ENCODE data around the gene PTGS2. TPM values are rescaled to one million over a fixed set of nuclear protein-coding genes. Genes with fewer than 3 reads are reported as not detected.

The PTGS2 gene
- total and polyA plus RNA-seq, 2 donors (not counting 1 experiment from before 2014, with no cell fraction given): 3.1 to 3.3 TPM

DNA sequence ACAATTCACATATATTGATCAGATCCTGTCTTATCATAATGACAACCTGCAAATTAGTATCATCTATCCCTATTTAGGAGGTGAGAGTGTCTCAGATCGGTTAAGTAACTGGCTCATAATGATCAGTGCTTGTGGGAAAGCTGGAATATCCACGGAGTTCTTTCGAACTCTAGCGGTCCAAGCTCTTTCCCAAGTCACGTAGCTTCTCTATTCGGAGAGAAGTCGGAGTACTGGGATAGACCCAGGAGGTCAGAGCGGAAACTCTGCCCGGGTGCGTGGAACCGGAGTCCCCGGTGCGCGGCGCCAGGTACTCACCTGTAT, 339 bp downstream of the PTGS2 start:
- Histone ChIP-seq H3K4me2 (ENCODE audit: extremely low read depth, insufficient read depth, low read length) (peak overlapping the region; percentile 98), H3K4me3 (replicated peaks in 1 of 4; ENCODE audit: control extremely low read depth in 1 of 4, insufficient read depth in 1 of 4, low read depth in 3 of 4, low read length in 4 of 4) (peak overlapping the region; percentile 78 to 92 (median 88)), H3K9me3 (ENCODE audit: control insufficient read depth, insufficient read depth, low read depth, low read length) (no peaks in the 10 kb centered on the region), H3K79me2 (ENCODE audit: control insufficient read depth, insufficient read depth, low read length) (no peaks in the 10 kb centered on the region), H2AFZ (ENCODE audit: low read length) (peak overlapping the region; percentile 27), H3K4me1 (ENCODE audit: control insufficient read depth, extremely low read depth, insufficient read depth, low read length) (peaks cover 3% of the 10 kb centered on the region), H3K27ac (ENCODE audit: insufficient read depth, low read length) (peak overlapping the region; percentile 95), H3K36me3 (ENCODE audit: control insufficient read depth, insufficient read depth, low read length) (no peaks in the 10 kb centered on the region), H3K27me3 (ENCODE audit: control insufficient read depth, insufficient read depth, low read length) (no peaks in the 10 kb centered on the region), H3K9ac (ENCODE audit: insufficient read depth, low read length) (peak overlapping the region; percentile 86), H4K20me1 (ENCODE audit: control insufficient read depth, extremely low read depth, insufficient read depth, low read length) (no peaks in the 10 kb centered on the region)
- TF ChIP-seq, protein P1, sequence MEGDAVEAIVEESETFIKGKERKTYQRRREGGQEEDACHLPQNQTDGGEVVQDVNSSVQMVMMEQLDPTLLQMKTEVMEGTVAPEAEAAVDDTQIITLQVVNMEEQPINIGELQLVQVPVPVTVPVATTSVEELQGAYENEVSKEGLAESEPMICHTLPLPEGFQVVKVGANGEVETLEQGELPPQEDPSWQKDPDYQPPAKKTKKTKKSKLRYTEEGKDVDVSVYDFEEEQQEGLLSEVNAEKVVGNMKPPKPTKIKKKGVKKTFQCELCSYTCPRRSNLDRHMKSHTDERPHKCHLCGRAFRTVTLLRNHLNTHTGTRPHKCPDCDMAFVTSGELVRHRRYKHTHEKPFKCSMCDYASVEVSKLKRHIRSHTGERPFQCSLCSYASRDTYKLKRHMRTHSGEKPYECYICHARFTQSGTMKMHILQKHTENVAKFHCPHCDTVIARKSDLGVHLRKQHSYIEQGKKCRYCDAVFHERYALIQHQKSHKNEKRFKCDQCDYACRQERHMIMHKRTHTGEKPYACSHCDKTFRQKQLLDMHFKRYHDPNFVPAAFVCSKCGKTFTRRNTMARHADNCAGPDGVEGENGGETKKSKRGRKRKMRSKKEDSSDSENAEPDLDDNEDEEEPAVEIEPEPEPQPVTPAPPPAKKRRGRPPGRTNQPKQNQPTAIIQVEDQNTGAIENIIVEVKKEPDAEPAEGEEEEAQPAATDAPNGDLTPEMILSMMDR (conservative IDR thresholded peaks at IDR 0.05 in 1 of 2, IDR thresholded peaks at IDR 0.05 in 1 of 2; ENCODE audit: low read depth in 1 of 2, low read length in 2 of 2): no peak
- TF ChIP-seq EZH2 (IDR thresholded peaks at IDR 0.05; ENCODE audit: low read length, missing control alignments): no peak
- no peak for DNase-seq (ENCODE audit: low read depth in 2 of 2)

DNA sequence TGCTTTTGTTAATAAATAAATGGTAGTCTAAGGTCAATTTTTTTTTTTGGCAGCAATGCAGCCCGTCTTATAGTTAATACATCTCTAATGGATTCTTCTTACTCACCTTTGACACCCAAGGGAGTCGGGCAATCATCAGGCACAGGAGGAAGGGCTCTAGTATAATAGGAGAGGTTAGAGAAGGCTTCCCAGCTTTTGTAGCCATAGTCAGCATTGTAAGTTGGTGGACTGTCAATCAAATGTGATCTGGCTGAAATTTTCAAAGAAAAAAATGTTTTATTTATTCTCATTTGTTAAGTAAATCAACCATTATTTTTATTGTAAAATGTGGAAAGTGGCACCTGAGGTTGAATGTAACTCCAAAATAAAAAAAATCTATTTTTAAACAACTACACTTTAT, 2.1 kb downstream of the PTGS2 start:
- H3K79me2 ChIP-seq (ENCODE audit: control insufficient read depth, insufficient read depth, low read length): no peaks in the 10 kb centered on the region
- H3K4me2 ChIP-seq (ENCODE audit: extremely low read depth, insufficient read depth, low read length): no peak overlapping the region
- H2AFZ ChIP-seq (ENCODE audit: low read length): no peak overlapping the region
- no peak overlapping the region for H3K4me3 ChIP-seq (replicated peaks in 1 of 4; ENCODE audit: control extremely low read depth in 1 of 4, insufficient read depth in 1 of 4, low read depth in 3 of 4, low read length in 4 of 4)
- no peaks in the 10 kb centered on the region for H4K20me1 ChIP-seq (ENCODE audit: control insufficient read depth, extremely low read depth, insufficient read depth, low read length)
- H3K36me3 ChIP-seq (ENCODE audit: control insufficient read depth, insufficient read depth, low read length): no peaks in the 10 kb centered on the region
- no peak overlapping the region for H3K9ac ChIP-seq (ENCODE audit: insufficient read depth, low read length)
- H3K27ac ChIP-seq (ENCODE audit: insufficient read depth, low read length): no peak overlapping the region
- H3K27me3 ChIP-seq (ENCODE audit: control insufficient read depth, insufficient read depth, low read length): no peaks in the 10 kb centered on the region
- DNase-seq (ENCODE audit: low read depth in 2 of 2): no peak
- TF ChIP-seq, protein P1 (conservative IDR thresholded peaks at IDR 0.05 in 1 of 2, IDR thresholded peaks at IDR 0.05 in 1 of 2; ENCODE audit: low read depth in 1 of 2, low read length in 2 of 2): no peak
- no peak for TF ChIP-seq EZH2 (IDR thresholded peaks at IDR 0.05; ENCODE audit: low read length, missing control alignments)
- no peaks in the 10 kb centered on the region for H3K9me3 ChIP-seq (ENCODE audit: control insufficient read depth, insufficient read depth, low read depth, low read length)
- peaks cover 3% of the 10 kb centered on the region for H3K4me1 ChIP-seq (ENCODE audit: control insufficient read depth, extremely low read depth, insufficient read depth, low read length)

DNA sequence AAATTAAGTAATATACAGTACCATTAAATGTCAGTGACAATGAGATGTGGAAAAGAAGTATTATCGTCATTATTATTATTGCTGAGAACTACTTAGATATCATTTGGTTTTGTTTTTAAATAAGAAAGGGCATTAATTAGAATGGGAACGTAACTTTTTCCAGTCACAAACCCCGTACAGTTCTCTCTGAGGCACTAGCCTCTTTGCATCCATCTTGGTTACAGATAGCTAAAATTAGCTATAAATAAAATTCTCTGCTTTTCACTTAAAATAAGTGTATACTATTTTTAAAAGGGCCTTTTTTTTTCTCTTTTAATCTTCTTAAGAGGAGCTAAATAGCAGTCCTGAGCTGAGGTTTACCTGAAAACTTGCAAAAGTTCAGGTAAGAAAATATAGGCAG, 7.6 kb downstream of the PTGS2 start:
- Histone ChIP-seq H3K9ac (ENCODE audit: insufficient read depth, low read length) (no peak overlapping the region), H3K4me3 (replicated peaks in 1 of 4; ENCODE audit: control extremely low read depth in 1 of 4, insufficient read depth in 1 of 4, low read depth in 3 of 4, low read length in 4 of 4) (no peak overlapping the region), H3K27me3 (ENCODE audit: control insufficient read depth, insufficient read depth, low read length) (no peaks in the 10 kb centered on the region), H3K4me2 (ENCODE audit: extremely low read depth, insufficient read depth, low read length) (no peak overlapping the region), H3K27ac (ENCODE audit: insufficient read depth, low read length) (no peak overlapping the region), H3K36me3 (ENCODE audit: control insufficient read depth, insufficient read depth, low read length) (no peaks in the 10 kb centered on the region), H3K9me3 (ENCODE audit: control insufficient read depth, insufficient read depth, low read depth, low read length) (no peaks in the 10 kb centered on the region), H4K20me1 (ENCODE audit: control insufficient read depth, extremely low read depth, insufficient read depth, low read length) (no peaks in the 10 kb centered on the region), H3K79me2 (ENCODE audit: control insufficient read depth, insufficient read depth, low read length) (no peaks in the 10 kb centered on the region), H2AFZ (ENCODE audit: low read length) (no peak overlapping the region), H3K4me1 (ENCODE audit: control insufficient read depth, extremely low read depth, insufficient read depth, low read length) (no peaks in the 10 kb centered on the region)
- TF ChIP-seq, protein P1 (conservative IDR thresholded peaks at IDR 0.05 in 1 of 2, IDR thresholded peaks at IDR 0.05 in 1 of 2; ENCODE audit: low read depth in 1 of 2, low read length in 2 of 2): no peak
- TF ChIP-seq EZH2 (IDR thresholded peaks at IDR 0.05; ENCODE audit: low read length, missing control alignments): no peak
- no peak for DNase-seq (ENCODE audit: low read depth in 2 of 2)

Data from fibroblast of lung (primary cell).